Activated CD8-positive, alpha-beta memory T cell treated with anti-CD3 and anti-CD28 coated beads, Interleukin-2, amount 50 U/mL, for 1 hour (primary cell): ENCODE results near the gene ISG15.

Source experiments
- DNase-seq: peaks from one replicate; pipeline ENCODE4 v3.0.0-alpha.2; 2020; ENCODE audit errors: extremely low read depth

The ISG15 gene

GRCh38 chr1:1013105-1013921 lies at the start of gene ISG15:
Gene ISG15, plus strand, starts transcription at chr1:1013497. Its CDS starts 77 bp downstream, at chr1:1013574.
- peak; percentile 71 for DNase-seq

- no peak for DNase-seq
These were observed 49.4 kb upstream of the ISG15 start for GRCh38 chr1:963746-964525.

- no peak for DNase-seq
These were observed 48.4 kb upstream of the ISG15 start for GRCh38 chr1:964691-965525.

- no peak for DNase-seq
These were observed 47.7 kb upstream of the ISG15 start for GRCh38 chr1:965526-966134.

GRCh38 chr1:966135-966703 lies 47.1 kb upstream of the ISG15 start, which contains the start of gene PLEKHN1:
Gene PLEKHN1, plus strand, starts transcription at chr1:966482. Its CDS starts 50 bp downstream, at chr1:966532.
- no peak for DNase-seq

GRCh38 chr1:966704-967300 lies 46.5 kb upstream of the ISG15 start:
- peak; percentile 52 for DNase-seq

GRCh38 chr1:967466-968343 lies 45.6 kb upstream of the ISG15 start:
- DNase-seq: no peak

- no peak for DNase-seq
These were observed 43.9 kb upstream of the ISG15 start for GRCh38 chr1:969260-969855.

GRCh38 chr1:970242-970972 lies 42.9 kb upstream of the ISG15 start:
- DNase-seq: no peak

GRCh38 chr1:970973-971730 lies 42.1 kb upstream of the ISG15 start:
- no peak for DNase-seq

GRCh38 chr1:971751-972506 lies 41.4 kb upstream of the ISG15 start:
- no peak for DNase-seq

- no peak for DNase-seq
These were observed 40.4 kb upstream of the ISG15 start for GRCh38 chr1:972726-973458.

- no peak for DNase-seq
These were observed 39.6 kb upstream of the ISG15 start for GRCh38 chr1:973459-974292.

GRCh38 chr1:974293-974640 lies 39.0 kb upstream of the ISG15 start:
- no peak for DNase-seq

- no peak for DNase-seq
These were observed 38.5 kb upstream of the ISG15 start for GRCh38 chr1:974687-975328.
